Stromal cell of bone marrow (primary cell): ENCODE data around the gene SERPINI1.

Experiments used
- DNase-seq: peaks from one replicate; pipeline ENCODE4 v3.0.0-alpha.2; 2012; ENCODE audit warnings: low read depth

The SERPINI1 gene

DNA sequence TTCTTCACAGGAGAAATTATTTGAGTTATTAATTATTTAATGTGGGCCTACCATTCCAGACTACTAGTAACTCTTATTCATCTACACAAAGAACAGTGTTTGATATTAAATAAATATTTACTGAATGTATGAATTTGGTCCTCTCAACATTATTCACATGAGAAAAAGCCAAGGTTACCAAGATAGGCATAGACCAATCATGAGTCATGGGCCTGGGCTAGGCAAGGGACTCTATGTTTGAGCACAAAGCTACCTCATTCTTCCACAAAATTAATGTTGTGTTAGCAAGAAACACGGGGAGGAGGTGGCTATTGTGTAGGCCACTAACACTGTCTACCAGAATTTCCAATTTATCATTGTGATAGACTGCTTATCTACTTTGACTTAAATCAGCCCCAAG lies 115.7 kb downstream of the SERPINI1 start:
- no peak for DNase-seq

DNA sequence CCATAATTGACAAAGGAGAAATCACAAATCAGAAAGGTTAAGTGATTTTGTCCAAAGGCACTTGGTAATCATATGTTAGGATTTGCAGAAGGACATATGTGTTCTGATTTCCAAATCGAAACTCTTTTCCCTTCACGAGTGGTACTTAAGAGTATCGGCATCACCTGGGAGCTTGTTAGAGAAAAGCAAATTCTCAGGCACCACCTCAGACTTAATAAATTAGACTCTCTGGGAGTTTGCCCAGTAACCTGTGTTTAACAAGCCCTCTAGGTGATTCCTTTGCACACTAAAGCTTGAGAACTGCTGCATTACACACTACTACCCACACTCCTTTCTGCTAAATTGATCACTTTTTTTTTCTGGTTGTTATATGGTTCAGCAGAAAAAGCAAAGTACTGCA lies 116.2 kb downstream of the SERPINI1 start:
- no peak for DNase-seq

- no peak for DNase-seq
Observed at GRCh38 chr3:167852216-167852615, 116.7 kb downstream of the SERPINI1 start.

GRCh38 chr3:167854063-167854462 lies 118.5 kb downstream of the SERPINI1 start:
- DNase-seq = no peak

DNA sequence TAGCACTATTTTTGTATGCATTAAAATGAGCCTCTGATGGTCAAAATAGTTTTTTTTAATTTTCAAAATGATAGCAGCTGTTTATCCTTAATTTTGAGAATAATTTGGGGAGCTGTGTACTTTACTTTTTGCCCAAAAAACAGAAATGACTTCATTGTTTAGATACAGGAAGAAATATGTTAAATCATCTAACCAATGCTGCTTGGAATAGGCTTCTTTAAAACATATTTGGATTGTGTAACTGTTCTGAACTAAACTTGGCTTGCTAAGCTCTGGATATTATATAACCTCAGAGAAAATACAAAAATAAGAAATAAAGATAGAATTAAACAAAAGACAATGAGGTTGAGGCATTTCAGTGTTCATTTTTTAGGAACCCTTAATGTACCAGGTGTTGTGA lies 119.3 kb downstream of the SERPINI1 start:
- DNase-seq = no peak

GRCh38 chr3:167855306-167855705 lies 119.8 kb downstream of the SERPINI1 start:
- DNase-seq = no peak

DNA sequence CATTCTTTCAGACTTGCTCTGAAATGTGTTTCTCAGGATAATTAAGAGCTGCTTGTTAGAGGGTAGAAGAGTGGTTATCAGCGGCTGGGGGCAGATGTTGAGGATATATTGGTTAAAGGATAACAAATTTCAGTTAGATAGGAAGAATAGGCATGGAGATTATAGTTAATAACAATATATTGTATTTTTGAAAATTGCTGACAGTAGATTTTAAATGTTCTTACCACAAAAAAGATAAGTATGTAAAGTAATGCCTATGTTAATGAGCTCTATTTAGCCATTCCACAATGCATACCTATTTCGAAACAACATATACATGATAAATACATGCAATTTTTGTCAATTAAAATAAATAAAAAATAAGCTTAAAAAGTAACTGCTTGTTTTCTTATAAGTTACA lies 123.3 kb downstream of the SERPINI1 start:
- no peak for DNase-seq

- no peak for DNase-seq
Observed at GRCh38 chr3:167859610-167860009, 124.1 kb downstream of the SERPINI1 start.

DNA sequence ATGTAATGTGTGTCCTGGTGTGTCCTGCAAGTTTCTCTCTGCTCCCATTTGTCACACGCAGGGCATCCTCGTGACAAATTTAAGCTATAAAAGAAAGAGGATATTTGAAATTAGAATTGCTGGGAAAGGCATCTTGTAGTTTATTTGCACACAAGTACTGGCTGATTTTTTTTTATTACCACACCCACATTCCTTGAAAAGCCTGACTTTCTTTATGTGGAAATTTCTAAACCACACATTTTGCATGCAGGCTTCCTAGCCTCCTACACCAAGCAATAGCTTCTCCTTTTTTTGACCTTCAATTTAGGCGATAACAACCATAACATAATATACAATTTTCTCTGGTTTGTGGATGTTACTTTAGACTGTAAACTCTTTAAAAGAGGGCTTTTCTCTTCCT lies 126.1 kb downstream of the SERPINI1 start:
- no peak for DNase-seq

DNA sequence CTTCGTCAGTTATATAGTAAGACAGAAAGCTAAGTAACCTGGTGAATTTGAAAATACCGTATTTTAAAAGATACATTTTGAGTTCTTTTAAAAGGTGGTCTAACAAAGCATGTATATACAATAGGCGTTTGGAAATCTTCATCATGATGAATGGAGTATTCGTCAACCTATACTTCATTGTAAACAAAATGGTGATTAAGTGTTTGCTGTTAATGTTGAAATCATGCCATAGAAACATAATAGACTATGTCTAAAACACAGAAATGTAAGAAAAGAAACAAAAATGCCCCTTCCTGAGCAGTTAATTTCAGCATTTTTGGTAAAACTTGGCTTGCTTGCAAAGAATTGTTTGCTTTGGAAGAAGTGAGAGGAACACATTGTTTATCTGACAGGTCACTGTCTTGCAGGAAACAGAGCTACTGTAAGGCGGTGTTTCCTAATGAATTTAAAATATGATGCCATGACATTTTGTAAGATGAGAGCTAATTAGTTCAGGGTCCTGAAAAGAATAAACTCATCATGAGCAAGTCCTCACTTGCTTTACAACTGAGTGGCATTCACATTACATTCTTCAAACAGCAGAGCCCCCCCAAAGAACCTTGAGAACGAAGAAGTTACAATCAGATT lies 126.7 kb downstream of the SERPINI1 start:
- DNase-seq = no peak

DNA sequence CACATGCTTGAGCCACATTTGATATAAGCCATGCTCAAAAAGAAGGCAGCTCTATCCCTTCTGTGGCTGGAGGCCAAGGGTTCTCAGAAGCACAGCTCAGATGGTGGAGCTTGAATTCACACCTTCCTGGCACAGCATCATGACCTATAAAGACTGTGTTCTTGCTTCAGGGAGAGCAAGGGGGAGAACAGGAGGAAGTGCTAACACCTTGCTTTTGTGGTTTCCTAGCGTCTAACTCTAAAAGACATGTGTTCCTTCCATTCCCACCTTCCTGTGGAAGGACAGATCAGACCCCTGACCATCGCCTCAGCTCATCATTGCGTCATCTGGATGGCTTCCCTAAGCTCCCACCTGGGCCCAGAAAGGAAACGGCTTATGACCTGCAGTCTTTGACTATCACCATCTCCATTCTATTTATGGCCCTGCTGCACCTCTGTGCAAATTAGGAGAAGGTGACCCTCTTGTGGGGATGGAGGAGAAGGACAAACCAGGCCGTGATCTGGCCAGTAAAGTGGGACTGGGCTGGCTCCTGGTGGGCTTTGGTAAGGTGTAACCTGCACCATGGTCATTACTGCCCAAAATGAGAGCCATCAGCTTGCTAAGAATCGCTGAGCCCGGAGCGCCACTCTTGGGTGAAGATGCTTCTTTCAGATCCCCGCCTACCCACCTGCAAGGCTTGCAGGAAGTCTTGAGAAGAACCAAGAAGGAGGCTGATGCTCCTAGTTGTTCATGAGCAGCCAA lies 128.5 kb downstream of the SERPINI1 start:
- DNase-seq = no peak

- DNase-seq = no peak
Observed at GRCh38 chr3:167864552-167864874, 129.0 kb downstream of the SERPINI1 start.

DNA sequence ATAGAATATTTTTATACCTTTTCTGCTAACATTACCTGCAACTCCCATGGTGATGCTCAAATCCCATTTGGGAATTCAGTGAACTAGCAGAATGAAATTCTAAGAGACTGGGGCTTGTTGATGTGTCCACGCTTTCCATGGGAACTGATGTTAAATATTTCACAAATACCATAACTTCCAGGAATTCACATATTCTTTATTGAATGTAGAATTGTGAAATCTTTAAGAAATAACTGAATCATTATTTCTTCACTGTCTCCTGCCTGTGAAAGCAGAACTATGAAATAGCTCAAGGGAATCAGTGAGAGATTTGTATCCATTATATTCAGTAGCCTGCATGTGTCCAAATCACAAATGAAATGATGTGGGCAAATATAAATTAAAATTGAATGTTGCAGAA lies 130.8 kb downstream of the SERPINI1 start:
- DNase-seq = no peak

DNA sequence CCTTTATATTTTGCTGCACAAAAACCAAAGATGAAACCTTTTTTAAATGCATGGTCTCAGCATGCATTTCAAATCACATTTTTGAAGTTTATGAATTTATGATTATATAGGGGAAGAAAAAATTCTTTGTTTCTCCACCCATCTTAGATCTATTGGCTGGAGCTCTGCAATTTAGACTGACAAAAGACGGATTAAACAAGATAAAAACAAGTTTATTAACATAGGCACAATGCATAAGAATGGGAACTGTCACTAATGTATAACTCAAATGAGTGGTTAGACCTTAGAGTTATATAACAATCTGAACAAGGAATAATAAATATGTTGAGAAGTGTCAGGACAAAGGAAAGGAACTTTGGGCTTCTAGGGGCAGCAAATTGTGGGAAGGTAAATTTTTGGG lies 132.5 kb downstream of the SERPINI1 start:
- DNase-seq = no peak

GRCh38 chr3:167870181-167870580 lies 134.7 kb downstream of the SERPINI1 start:
- no peak for DNase-seq

DNA sequence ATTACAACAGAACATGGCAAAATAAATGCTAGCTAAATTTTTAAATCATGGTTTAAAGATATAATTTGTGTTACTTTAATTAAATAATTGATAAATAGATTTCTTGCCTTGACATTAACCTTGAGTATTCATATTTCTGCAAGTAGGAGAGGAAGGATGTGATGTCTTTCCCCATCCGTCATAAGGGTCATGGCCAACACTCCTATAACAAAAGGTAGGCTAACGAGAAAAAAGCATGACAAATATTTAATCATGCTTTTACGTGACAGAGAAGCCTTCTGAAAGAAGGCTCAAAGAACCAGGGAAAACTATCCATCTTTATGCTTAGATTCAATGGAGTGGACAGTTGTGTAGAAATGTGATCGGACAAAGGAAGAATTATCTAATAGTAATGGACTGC lies 135.2 kb downstream of the SERPINI1 start:
- no peak for DNase-seq

DNA sequence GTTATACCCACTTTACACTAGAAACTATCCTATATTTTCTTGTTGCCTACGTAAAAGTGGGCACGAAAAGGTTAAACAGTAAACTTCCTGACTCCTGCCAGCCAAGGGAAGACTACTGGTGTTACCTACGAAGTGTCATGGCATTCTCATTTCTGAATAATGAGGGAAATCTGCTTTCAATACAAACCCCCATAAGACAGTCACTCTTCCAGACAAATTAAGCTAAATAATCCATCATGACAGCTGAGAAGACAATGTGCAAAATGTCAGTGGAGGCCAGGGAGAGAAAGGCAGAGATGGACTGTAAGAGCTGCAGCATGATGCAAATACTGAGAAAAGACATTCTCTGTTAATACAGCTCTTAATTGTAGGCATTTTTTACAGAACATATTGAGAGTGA lies 136.5 kb downstream of the SERPINI1 start:
- DNase-seq = no peak

DNA sequence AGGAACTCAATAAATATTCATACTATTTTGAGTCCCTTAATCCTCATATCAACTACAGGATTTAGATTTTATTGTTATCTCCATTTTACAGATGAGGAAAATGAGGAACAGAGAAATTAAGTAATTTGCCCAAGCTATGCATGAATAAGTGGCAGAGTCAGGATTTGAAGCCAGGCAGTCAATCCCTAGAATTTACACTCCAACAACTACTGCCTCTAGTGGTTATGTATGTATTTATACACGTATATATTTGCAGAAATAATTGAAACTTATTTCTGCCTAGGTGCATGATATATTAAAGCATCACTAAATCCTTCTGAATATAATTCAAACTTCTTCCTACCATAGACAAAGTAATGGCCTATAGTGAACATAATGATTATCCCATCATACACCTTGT lies 137.4 kb downstream of the SERPINI1 start:
- DNase-seq = no peak

DNA sequence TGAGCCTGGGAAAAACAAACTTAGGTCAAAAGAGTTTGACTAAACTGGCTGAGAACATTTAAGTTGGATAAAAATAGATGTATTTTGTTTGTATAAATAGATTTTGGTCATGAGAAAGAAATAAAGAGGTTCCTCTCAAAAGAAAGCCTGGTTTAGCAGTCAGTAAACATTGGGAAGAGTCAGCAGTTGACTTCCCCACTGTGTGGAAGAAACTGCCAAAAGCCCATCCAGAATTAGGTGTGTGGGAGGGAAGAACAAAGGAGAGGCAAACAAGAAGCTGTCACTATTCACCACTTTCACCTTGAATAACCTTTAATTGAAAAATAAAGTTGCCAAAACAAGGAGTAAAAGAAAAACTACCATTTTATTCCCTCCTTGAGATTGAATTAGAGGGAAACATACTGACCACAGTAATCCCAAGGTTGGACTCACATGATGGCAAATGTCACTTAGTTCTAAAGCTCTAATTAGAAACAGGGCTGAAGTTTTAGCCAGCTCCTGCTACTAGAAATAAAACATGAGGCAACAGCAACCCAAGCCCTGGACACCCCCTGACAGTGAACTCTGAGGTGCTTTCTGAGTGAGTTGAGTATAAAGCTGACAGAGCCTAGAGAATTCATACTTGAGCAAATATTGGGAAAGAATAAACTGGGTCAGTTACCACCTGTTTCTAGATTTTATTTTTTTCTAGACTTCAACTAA lies 139.3 kb downstream of the SERPINI1 start:
- no peak for DNase-seq
